HEK293 (cell line): ENCODE results near the gene LGALS8.

Source experiments
- CTCF ChIA-PET: fragments of 350-600 bp; formaldehyde crosslinking; extraction: SDS; loops from one replicate; lab custom pipeline; 2021; ENCODE audit warnings: antibody characterized with exemption; lab: Yijun Ruan, JAX
- POLR2A ChIA-PET: fragments of 300-600 bp; formaldehyde crosslinking; extraction: SDS; loops from one replicate; lab custom pipeline; 2020; ENCODE audit warnings: antibody characterized with exemption, inconsistent platforms; lab: Yijun Ruan, JAX
- H3K27ac ChIP-seq: fragments of 200-500 bp; sonication (Bioruptor generic); 2 replicates; pipeline ENCODE4 v1.5.1; 2014; ENCODE audit warnings: low read depth, low read length, control low read depth, inconsistent platforms; ENCODE audit errors: extremely low read depth
- H3K36me3 ChIP-seq, 2 experiments: fragments of 200-500 bp in 1 of 2; sonication (Bioruptor generic) in 1 of 2; 1 replicate in 1 of 2; 2 replicates in 1 of 2; pipeline ENCODE4 v1.5.1; 2014 to 2017; ENCODE audit warnings: inconsistent platforms in 2 of 2, low read length in 2 of 2; ENCODE audit not compliant: control insufficient read depth in 2 of 2, insufficient read depth in 1 of 2
- H3K4me1 ChIP-seq: fragments of 200-500 bp; sonication (Bioruptor generic); 2 replicates; pipeline ENCODE4 v1.5.1; 2014; ENCODE audit warnings: mild to moderate bottlenecking, low read length, inconsistent platforms; ENCODE audit not compliant: control insufficient read depth, insufficient read depth
- H3K4me3 ChIP-seq: 2 replicates; pipeline ENCODE4 v1.5.1; 2011; ENCODE audit warnings: low read depth, mild to moderate bottlenecking, control low read depth, low read length, moderate library complexity
- H3K9me3 ChIP-seq: fragments of 200-500 bp; sonication (Bioruptor generic); 2 replicates; pipeline ENCODE4 v1.5.1; 2014; ENCODE audit warnings: low read depth, low read length, inconsistent platforms; ENCODE audit not compliant: control insufficient read depth, insufficient read depth
- GFI1B ChIP-seq: fragments of 450-650 bp; formaldehyde crosslinking; IDR thresholded peaks from 2 replicates; pipeline ENCODE4 v1.5.1; 2016; ENCODE audit warnings: missing biosample characterization, missing genetic modification characterization
- KLF9 ChIP-seq: fragments of 450-650 bp; formaldehyde crosslinking; IDR thresholded peaks from 2 replicates; pipeline ENCODE4 v1.5.1; 2016; ENCODE audit warnings: missing biosample characterization, missing genetic modification characterization, low read depth
- REPIN1 ChIP-seq: fragments of 450-650 bp; formaldehyde crosslinking; IDR thresholded peaks from 2 replicates; pipeline ENCODE4 v1.5.1; 2017; ENCODE audit warnings: missing biosample characterization, missing genetic modification characterization, low read depth
- SP2 ChIP-seq: fragments of 450-650 bp; formaldehyde crosslinking; IDR thresholded peaks from 2 replicates; pipeline ENCODE4 v1.5.1; 2016; ENCODE audit warnings: missing biosample characterization, missing genetic modification characterization
- WT1 ChIP-seq: fragments of 450-650 bp; formaldehyde crosslinking; IDR thresholded peaks from 2 replicates; pipeline ENCODE4 v1.5.1; 2016; ENCODE audit warnings: missing biosample characterization, missing genetic modification characterization
- ZEB2 ChIP-seq: fragments of 450-650 bp; formaldehyde crosslinking; IDR thresholded peaks from 2 replicates; pipeline ENCODE4 v1.5.1; 2016; ENCODE audit warnings: missing biosample characterization, missing genetic modification characterization
- ZFP69B ChIP-seq: fragments of 450-650 bp; formaldehyde crosslinking; IDR thresholded peaks from 2 replicates; pipeline ENCODE4 v1.5.1; 2016; ENCODE audit warnings: missing biosample characterization, missing genetic modification characterization
- ZNF169 ChIP-seq: fragments of 450-650 bp; formaldehyde crosslinking; IDR thresholded peaks from 2 replicates; pipeline ENCODE4 v1.5.1; 2016; ENCODE audit warnings: missing biosample characterization, missing genetic modification characterization
- ZNF184 ChIP-seq: fragments of 450-650 bp; IDR thresholded peaks from 2 replicates; pipeline ENCODE4 v1.5.1; 2018; ENCODE audit warnings: missing biosample characterization, mild to moderate bottlenecking, missing genetic modification characterization
- ZNF24 ChIP-seq: fragments of 450-650 bp; formaldehyde crosslinking; IDR thresholded peaks from 2 replicates; pipeline ENCODE4 v1.5.1; 2016; ENCODE audit warnings: missing biosample characterization, missing genetic modification characterization
- ZNF292 ChIP-seq: fragments of 450-650 bp; formaldehyde crosslinking; IDR thresholded peaks from 2 replicates; pipeline ENCODE4 v1.5.1; 2016; ENCODE audit warnings: low read depth, missing biosample characterization, missing genetic modification characterization, borderline replicate concordance
- ZNF561 ChIP-seq: fragments of 450-650 bp; IDR thresholded peaks from 2 replicates; pipeline ENCODE4 v1.5.1; 2018; ENCODE audit warnings: missing biosample characterization, missing genetic modification characterization, borderline replicate concordance
- ZNF626 ChIP-seq: fragments of 450-650 bp; sonication (Bioruptor Pico); formaldehyde crosslinking; IDR thresholded peaks from 2 replicates; pipeline ENCODE4 v1.5.1; 2018; ENCODE audit warnings: missing biosample characterization, missing genetic modification characterization, inconsistent platforms
- ZNF747 ChIP-seq: fragments of 450-650 bp; formaldehyde crosslinking; IDR thresholded peaks from 2 replicates; pipeline ENCODE4 v1.5.1; 2016; ENCODE audit warnings: missing biosample characterization, missing genetic modification characterization
- ZNF792 ChIP-seq: fragments of 450-650 bp; formaldehyde crosslinking; IDR thresholded peaks from 2 replicates; pipeline ENCODE4 v1.5.1; 2016; ENCODE audit warnings: missing biosample characterization, missing genetic modification characterization
- ZSCAN16 ChIP-seq: fragments of 450-650 bp; formaldehyde crosslinking; IDR thresholded peaks from 2 replicates; pipeline ENCODE4 v1.5.1; 2016; ENCODE audit warnings: missing biosample characterization, missing genetic modification characterization
- TF ChIP-seq, protein P1 (sequence below): fragments of 450-650 bp; formaldehyde crosslinking; IDR thresholded peaks from 2 replicates; pipeline ENCODE4 v1.5.1; 2016; ENCODE audit warnings: missing biosample characterization, missing genetic modification characterization
- TF ChIP-seq, protein P2 (sequence below): fragments of 450-650 bp; formaldehyde crosslinking; IDR thresholded peaks from 2 replicates; pipeline ENCODE4 v1.5.1; 2017; ENCODE audit warnings: missing biosample characterization, missing genetic modification characterization
- TF ChIP-seq, protein P3 (sequence below): sonication (generic); formaldehyde crosslinking; IDR thresholded peaks from 2 replicates; pipeline ENCODE4 v1.8.1; 2022; ENCODE audit warnings: mild to moderate bottlenecking, moderate library complexity, missing genetic modification reagents
- TF ChIP-seq, protein P4 (sequence below): fragments of 450-650 bp; IDR thresholded peaks from 2 replicates; pipeline ENCODE4 v1.5.1; 2018; ENCODE audit warnings: missing biosample characterization, missing genetic modification characterization
- TF ChIP-seq, protein P5 (sequence below): fragments of 450-650 bp; formaldehyde crosslinking; IDR thresholded peaks from 2 replicates; pipeline ENCODE4 v1.5.1; 2016; ENCODE audit warnings: missing biosample characterization, missing genetic modification characterization
- TF ChIP-seq, protein P6 (sequence below): fragments of 450-650 bp; formaldehyde crosslinking; IDR thresholded peaks from 2 replicates; pipeline ENCODE4 v1.5.1; 2017; ENCODE audit warnings: missing biosample characterization, missing genetic modification characterization
- TF ChIP-seq, protein P7 (sequence below): IDR thresholded peaks from 2 replicates; pipeline ENCODE4 v1.6.1; 2011; ENCODE audit warnings: mild to moderate bottlenecking, low read depth, low read length, borderline replicate concordance
- TF ChIP-seq, protein P8 (sequence below): fragments of 450-650 bp; formaldehyde crosslinking; IDR thresholded peaks from 2 replicates; pipeline ENCODE4 v1.5.1; 2017; ENCODE audit warnings: missing biosample characterization, missing genetic modification characterization

The LGALS8 gene

DNA sequence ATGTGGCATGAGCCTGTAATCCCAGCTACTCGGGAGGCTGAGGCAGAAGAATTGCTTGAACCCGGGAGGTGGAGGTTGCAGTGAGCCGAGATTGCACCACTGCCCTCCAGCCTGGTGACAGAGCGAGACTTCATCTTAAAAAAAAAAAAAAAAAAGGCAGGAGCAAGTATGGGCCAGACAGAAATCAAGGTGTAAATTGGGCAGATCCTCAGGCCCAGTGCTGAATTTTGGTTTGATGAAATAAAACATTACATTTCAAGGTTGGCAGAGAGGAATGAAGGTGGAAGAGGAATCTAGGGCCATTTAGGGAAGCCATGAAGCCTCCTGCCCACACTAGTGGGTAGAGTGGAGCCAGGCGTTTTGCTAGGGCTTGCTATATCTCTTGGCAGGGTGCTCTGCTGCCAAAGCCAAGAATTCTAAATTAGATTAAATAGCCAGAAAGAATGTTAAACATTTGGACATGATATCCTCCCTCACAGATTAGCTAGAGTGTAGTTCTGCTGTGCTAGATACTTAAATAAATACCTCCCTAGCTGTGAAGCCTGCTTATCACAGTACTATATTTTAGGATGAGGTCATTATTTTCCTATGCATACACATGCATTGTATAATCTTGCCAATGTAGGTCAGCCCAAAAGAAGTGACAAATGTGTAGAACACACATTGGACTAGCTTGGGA is 16.6 kb upstream of the LGALS8 start:
- ChIA-PET POLR2A (interaction anchor here (1.5 to 2.5 kb wide), 3 partner anchors 9 to 18 kb away, joined by 4 to 9 read pairs (median 4); no protein-coding TSS in a partner anchor), CTCF (interaction anchor here (0.6 to 1.2 kb wide), 6 partner anchors 11 to 403 kb away, joined by 3 to 6 read pairs (median 3); no protein-coding TSS in a partner anchor)
- H3K4me3 ChIP-seq = no peak overlapping the region
- H3K36me3 ChIP-seq = no peaks in the 10 kb centered on the region
- peaks cover 16% of the 10 kb centered on the region for H3K4me1 ChIP-seq
- no peaks in the 10 kb centered on the region for H3K9me3 ChIP-seq
- peak overlapping the region; percentile 32; the same call in 1 of the 2 replicates for H3K27ac ChIP-seq
- TF ChIP-seq ZNF792 (no peak), ZNF24 (peak; percentile 82; the same call in 1 of the 2 replicates), REPIN1 (no peak), ZNF561 (tag by site-specific recombination) (no peak), ZNF169 (tag by site-specific recombination) (no peak), SP2 (tag by site-specific recombination) (no peak), ZNF292 (no peak), ZFP69B (tag by site-specific recombination) (no peak), ZNF626 (tag by site-specific recombination) (no peak), KLF9 (no peak), GFI1B (tag by site-specific recombination) (no peak), ZNF747 (tag by site-specific recombination) (no peak), ZNF184 (tag by site-specific recombination) (0 out of 2 replicates have a peak, but pooled peaks have one; percentile 46), ZSCAN16 (tag by site-specific recombination) (no peak), WT1 (tag by site-specific recombination) (peak; percentile 99), ZEB2 (tag by site-specific recombination) (peak; percentile 81)
- TF ChIP-seq, protein P1, sequence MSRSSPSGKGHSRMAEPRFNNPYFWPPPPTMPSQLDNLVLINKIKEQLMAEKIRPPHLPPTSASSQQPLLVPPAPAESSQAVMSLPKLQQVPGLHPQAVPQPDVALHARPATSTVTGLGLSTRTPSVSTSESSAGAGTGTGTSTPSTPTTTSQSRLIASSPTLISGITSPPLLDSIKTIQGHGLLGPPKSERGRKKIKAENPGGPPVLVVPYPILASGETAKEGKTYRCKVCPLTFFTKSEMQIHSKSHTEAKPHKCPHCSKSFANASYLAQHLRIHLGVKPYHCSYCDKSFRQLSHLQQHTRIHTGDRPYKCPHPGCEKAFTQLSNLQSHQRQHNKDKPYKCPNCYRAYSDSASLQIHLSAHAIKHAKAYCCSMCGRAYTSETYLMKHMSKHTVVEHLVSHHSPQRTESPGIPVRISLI (tag by site-specific recombination) = peak; percentile 90
- TF ChIP-seq, protein P2, sequence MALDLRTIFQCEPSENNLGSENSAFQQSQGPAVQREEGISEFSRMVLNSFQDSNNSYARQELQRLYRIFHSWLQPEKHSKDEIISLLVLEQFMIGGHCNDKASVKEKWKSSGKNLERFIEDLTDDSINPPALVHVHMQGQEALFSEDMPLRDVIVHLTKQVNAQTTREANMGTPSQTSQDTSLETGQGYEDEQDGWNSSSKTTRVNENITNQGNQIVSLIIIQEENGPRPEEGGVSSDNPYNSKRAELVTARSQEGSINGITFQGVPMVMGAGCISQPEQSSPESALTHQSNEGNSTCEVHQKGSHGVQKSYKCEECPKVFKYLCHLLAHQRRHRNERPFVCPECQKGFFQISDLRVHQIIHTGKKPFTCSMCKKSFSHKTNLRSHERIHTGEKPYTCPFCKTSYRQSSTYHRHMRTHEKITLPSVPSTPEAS (tag by site-specific recombination) = no peak
- TF ChIP-seq, protein P3, sequence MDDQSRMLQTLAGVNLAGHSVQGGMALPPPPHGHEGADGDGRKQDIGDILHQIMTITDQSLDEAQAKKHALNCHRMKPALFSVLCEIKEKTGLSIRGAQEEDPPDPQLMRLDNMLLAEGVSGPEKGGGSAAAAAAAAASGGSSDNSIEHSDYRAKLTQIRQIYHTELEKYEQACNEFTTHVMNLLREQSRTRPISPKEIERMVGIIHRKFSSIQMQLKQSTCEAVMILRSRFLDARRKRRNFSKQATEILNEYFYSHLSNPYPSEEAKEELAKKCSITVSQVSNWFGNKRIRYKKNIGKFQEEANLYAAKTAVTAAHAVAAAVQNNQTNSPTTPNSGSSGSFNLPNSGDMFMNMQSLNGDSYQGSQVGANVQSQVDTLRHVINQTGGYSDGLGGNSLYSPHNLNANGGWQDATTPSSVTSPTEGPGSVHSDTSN (CRISPR knock-in tag) = no peak
- TF ChIP-seq, protein P4, sequence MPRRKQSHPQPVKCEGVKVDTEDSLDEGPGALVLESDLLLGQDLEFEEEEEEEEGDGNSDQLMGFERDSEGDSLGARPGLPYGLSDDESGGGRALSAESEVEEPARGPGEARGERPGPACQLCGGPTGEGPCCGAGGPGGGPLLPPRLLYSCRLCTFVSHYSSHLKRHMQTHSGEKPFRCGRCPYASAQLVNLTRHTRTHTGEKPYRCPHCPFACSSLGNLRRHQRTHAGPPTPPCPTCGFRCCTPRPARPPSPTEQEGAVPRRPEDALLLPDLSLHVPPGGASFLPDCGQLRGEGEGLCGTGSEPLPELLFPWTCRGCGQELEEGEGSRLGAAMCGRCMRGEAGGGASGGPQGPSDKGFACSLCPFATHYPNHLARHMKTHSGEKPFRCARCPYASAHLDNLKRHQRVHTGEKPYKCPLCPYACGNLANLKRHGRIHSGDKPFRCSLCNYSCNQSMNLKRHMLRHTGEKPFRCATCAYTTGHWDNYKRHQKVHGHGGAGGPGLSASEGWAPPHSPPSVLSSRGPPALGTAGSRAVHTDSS (tag by site-specific recombination) = no peak
- TF ChIP-seq, protein P5, sequence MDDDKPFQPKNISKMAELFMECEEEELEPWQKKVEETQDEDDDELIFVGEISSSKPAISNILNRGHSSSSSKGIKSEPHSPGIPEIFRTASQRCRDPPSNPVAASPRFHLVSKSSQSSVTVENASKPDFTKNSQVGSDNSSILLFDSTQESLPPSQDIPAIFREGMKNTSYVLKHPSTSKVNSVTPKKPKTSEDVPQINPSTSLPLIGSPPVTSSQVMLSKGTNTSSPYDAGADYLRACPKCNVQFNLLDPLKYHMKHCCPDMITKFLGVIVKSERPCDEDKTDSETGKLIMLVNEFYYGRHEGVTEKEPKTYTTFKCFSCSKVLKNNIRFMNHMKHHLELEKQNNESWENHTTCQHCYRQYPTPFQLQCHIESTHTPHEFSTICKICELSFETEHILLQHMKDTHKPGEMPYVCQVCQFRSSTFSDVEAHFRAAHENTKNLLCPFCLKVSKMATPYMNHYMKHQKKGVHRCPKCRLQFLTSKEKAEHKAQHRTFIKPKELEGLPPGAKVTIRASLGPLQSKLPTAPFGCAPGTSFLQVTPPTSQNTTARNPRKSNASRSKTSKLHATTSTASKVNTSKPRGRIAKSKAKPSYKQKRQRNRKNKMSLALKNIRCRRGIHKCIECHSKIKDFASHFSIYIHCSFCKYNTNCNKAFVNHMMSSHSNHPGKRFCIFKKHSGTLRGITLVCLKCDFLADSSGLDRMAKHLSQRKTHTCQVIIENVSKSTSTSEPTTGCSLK (tag by site-specific recombination) = no peak
- TF ChIP-seq, protein P6, sequence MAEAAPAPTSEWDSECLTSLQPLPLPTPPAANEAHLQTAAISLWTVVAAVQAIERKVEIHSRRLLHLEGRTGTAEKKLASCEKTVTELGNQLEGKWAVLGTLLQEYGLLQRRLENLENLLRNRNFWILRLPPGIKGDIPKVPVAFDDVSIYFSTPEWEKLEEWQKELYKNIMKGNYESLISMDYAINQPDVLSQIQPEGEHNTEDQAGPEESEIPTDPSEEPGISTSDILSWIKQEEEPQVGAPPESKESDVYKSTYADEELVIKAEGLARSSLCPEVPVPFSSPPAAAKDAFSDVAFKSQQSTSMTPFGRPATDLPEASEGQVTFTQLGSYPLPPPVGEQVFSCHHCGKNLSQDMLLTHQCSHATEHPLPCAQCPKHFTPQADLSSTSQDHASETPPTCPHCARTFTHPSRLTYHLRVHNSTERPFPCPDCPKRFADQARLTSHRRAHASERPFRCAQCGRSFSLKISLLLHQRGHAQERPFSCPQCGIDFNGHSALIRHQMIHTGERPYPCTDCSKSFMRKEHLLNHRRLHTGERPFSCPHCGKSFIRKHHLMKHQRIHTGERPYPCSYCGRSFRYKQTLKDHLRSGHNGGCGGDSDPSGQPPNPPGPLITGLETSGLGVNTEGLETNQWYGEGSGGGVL (tag by site-specific recombination) = peak; percentile 34
- TF ChIP-seq, protein P7, sequence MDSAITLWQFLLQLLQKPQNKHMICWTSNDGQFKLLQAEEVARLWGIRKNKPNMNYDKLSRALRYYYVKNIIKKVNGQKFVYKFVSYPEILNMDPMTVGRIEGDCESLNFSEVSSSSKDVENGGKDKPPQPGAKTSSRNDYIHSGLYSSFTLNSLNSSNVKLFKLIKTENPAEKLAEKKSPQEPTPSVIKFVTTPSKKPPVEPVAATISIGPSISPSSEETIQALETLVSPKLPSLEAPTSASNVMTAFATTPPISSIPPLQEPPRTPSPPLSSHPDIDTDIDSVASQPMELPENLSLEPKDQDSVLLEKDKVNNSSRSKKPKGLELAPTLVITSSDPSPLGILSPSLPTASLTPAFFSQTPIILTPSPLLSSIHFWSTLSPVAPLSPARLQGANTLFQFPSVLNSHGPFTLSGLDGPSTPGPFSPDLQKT = no peak
- TF ChIP-seq, protein P8, sequence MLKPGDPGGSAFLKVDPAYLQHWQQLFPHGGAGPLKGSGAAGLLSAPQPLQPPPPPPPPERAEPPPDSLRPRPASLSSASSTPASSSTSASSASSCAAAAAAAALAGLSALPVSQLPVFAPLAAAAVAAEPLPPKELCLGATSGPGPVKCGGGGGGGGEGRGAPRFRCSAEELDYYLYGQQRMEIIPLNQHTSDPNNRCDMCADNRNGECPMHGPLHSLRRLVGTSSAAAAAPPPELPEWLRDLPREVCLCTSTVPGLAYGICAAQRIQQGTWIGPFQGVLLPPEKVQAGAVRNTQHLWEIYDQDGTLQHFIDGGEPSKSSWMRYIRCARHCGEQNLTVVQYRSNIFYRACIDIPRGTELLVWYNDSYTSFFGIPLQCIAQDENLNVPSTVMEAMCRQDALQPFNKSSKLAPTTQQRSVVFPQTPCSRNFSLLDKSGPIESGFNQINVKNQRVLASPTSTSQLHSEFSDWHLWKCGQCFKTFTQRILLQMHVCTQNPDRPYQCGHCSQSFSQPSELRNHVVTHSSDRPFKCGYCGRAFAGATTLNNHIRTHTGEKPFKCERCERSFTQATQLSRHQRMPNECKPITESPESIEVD (tag by site-specific recombination) = peak; percentile 88
